HepG2 (cell line): ENCODE measurements around the gene ABHD2. TPM values are rescaled to one million over a fixed set of nuclear protein-coding genes. Genes with fewer than 3 reads are reported as not detected.
A peak's percentile ranks its signal among the peaks of the same experiment; 100 is the strongest.

Experiments
- CAMTA2 ChIP-seq: sonication (generic); formaldehyde crosslinking; IDR thresholded peaks from 2 replicates; pipeline ENCODE4 v1.4.0; 2020; ENCODE audit warnings: mild to moderate bottlenecking, missing genetic modification reagents, borderline replicate concordance
- CCAR2 ChIP-seq: fragments of 200-400 bp; formaldehyde crosslinking; optimal IDR thresholded peaks from 2 replicates; pipeline ENCODE3; 2018; ENCODE audit warnings: low read depth, mild to moderate bottlenecking, low read length, moderate library complexity
- EEA1 ChIP-seq: sonication (generic); formaldehyde crosslinking; IDR thresholded peaks from 2 replicates; pipeline ENCODE4 v1.5.1; 2020; ENCODE audit warnings: mild to moderate bottlenecking, missing genetic modification reagents, borderline replicate concordance
- MEIS2 ChIP-seq: sonication (generic); formaldehyde crosslinking; IDR thresholded peaks from 2 replicates; pipeline ENCODE4 v1.9.0; 2021; ENCODE audit warnings: mild to moderate bottlenecking, missing genetic modification reagents
- MLXIP ChIP-seq: sonication (generic); formaldehyde crosslinking; IDR thresholded peaks from 2 replicates; pipeline ENCODE4 v1.9.0; 2021; ENCODE audit warnings: missing genetic modification reagents, borderline replicate concordance
- MTA1 ChIP-seq: sonication (generic); formaldehyde crosslinking; IDR thresholded peaks from 2 replicates; pipeline ENCODE4 v1.4.0; 2020; ENCODE audit warnings: missing genetic modification reagents, mild to moderate bottlenecking, borderline replicate concordance
- NFE2 ChIP-seq: sonication (generic); formaldehyde crosslinking; IDR thresholded peaks from 2 replicates; pipeline ENCODE4 v1.4.0; 2020; ENCODE audit warnings: missing genetic modification reagents
- RBM22 ChIP-seq: fragments of 200-400 bp; formaldehyde crosslinking; optimal IDR thresholded peaks from 2 replicates; pipeline ENCODE3; 2017; ENCODE audit warnings: mild to moderate bottlenecking, low read length, moderate library complexity
- RORA ChIP-seq: sonication (generic); formaldehyde crosslinking; IDR thresholded peaks from 2 replicates; pipeline ENCODE4 v1.5.0; 2020; ENCODE audit warnings: mild to moderate bottlenecking, missing genetic modification reagents, moderate library complexity
- SCMH1 ChIP-seq: sonication (generic); formaldehyde crosslinking; IDR thresholded peaks from 2 replicates; pipeline ENCODE4 v1.9.0; 2021; ENCODE audit warnings: missing genetic modification reagents, mild to moderate bottlenecking, borderline replicate concordance
- SMYD3 ChIP-seq: sonication (generic); formaldehyde crosslinking; IDR thresholded peaks from 2 replicates; pipeline ENCODE4 v1.8.1; 2023; ENCODE audit warnings: mild to moderate bottlenecking, missing genetic modification reagents
- SRSF4 ChIP-seq: fragments of 200-400 bp; formaldehyde crosslinking; IDR thresholded peaks from one replicate; pipeline ENCODE4 v1.6.1; 2018; ENCODE audit warnings: mild to moderate bottlenecking, low read depth, low read length, moderate library complexity; ENCODE audit not compliant: poor library complexity, severe bottlenecking
- THAP9 ChIP-seq: sonication (generic); formaldehyde crosslinking; IDR thresholded peaks from 2 replicates; pipeline ENCODE4; 2020; ENCODE audit warnings: missing genetic modification reagents, mild to moderate bottlenecking, borderline replicate concordance
- ZBTB46 ChIP-seq: sonication (generic); formaldehyde crosslinking; IDR thresholded peaks from 2 replicates; pipeline ENCODE4 v1.4.0; 2020; ENCODE audit warnings: mild to moderate bottlenecking, missing genetic modification reagents, borderline replicate concordance
- ZNF503 ChIP-seq: sonication (generic); formaldehyde crosslinking; IDR thresholded peaks from 2 replicates; pipeline ENCODE4 v1.4.0; 2020; ENCODE audit warnings: missing genetic modification reagents
- ZNF510 ChIP-seq: sonication (generic); formaldehyde crosslinking; IDR thresholded peaks from 2 replicates; pipeline ENCODE4 v1.4.0; 2020; ENCODE audit warnings: low read depth, mild to moderate bottlenecking, missing genetic modification reagents
- ZNF563 ChIP-seq: sonication (generic); formaldehyde crosslinking; IDR thresholded peaks from 2 replicates; pipeline ENCODE4 v1.8.0; 2022; ENCODE audit warnings: mild to moderate bottlenecking, moderate library complexity, missing genetic modification reagents
- polyA plus RNA-seq, 8 experiments: library from polyadenylated mRNA; depleted of rRNA in 3 of 8; stranded (reverse) in 7 of 8; unstranded in 1 of 8; fragments of >200 nt; fragmentation: Illumina TruSeq in 4 of 8; extraction: Trizol in 4 of 8; gene quantifications; 2 replicates each; pipeline versions ENCODE4 v1.2.1 to v1.2.3, GENCODE V29; 2011 to 2016; ENCODE audit warnings: low read depth in 4 of 8, missing spikeins in 1 of 8, mixed read lengths in 1 of 8; ENCODE audit not compliant: insufficient read depth in 1 of 8
- total RNA-seq, 5 experiments: library from RNA; depleted of rRNA; stranded (reverse); fragments of >200 nt; fragmentation: Illumina TruSeq; extraction: Trizol; gene quantifications; 2 replicates each; pipeline ENCODE4 v1.2.3, GENCODE V29; 2016; ENCODE audit warnings: low read depth in 1 of 5
- TF ChIP-seq, protein P1 (sequence below): sonication (generic); formaldehyde crosslinking; IDR thresholded peaks from 2 replicates; pipeline ENCODE4 v1.4.0; 2020; ENCODE audit warnings: mild to moderate bottlenecking, missing genetic modification reagents

ABHD2 gene
- total and polyA plus RNA-seq, 2 of the 13 experiments (the other 11 are each of a cell fraction or from before 2014, with no cell fraction given) = 14.8 to 22.4 TPM

- TF ChIP-seq CAMTA2 (CRISPR knock-in tag) (no peak), MEIS2 (CRISPR knock-in tag) (peak; percentile 78; the same call in 1 of the 2 replicates), MLXIP (CRISPR knock-in tag) (no peak), ZNF510 (CRISPR knock-in tag) (no peak), THAP9 (no peak), NFE2 (no peak), EEA1 (CRISPR knock-in tag) (no peak), RORA (CRISPR knock-in tag) (no peak), ZNF503 (peak; percentile 61), ZBTB46 (no peak), SMYD3 (CRISPR knock-in tag) (no peak), CCAR2 (no peak), ZNF563 (CRISPR knock-in tag) (no peak), SCMH1 (CRISPR knock-in tag) (no peak), RBM22 (no peak), MTA1 (CRISPR knock-in tag) (no peak), SRSF4 (no peak)
- TF ChIP-seq, protein P1, sequence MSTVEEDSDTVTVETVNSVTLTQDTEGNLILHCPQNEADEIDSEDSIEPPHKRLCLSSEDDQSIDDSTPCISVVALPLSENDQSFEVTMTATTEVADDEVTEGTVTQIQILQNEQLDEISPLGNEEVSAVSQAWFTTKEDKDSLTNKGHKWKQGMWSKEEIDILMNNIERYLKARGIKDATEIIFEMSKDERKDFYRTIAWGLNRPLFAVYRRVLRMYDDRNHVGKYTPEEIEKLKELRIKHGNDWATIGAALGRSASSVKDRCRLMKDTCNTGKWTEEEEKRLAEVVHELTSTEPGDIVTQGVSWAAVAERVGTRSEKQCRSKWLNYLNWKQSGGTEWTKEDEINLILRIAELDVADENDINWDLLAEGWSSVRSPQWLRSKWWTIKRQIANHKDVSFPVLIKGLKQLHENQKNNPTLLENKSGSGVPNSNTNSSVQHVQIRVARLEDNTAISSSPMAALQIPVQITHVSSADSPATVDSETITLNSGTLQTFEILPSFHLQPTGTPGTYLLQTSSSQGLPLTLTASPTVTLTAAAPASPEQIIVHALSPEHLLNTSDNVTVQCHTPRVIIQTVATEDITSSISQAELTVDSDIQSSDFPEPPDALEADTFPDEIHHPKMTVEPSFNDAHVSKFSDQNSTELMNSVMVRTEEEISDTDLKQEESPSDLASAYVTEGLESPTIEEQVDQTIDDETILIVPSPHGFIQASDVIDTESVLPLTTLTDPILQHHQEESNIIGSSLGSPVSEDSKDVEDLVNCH (CRISPR knock-in tag) = no peak
Observed at GRCh38 chr15:89121414-89121813, 33.2 kb downstream of the ABHD2 start (continued).
